HepG2 (cell line): ENCODE results near the gene BRD1. TPM values are rescaled to one million over a fixed set of nuclear protein-coding genes. Genes with fewer than 3 reads are reported as not detected.

Experiments used
- ATAC-seq: fragments of 200-7000 bp; cut with Tn5 transposase; 3 replicates; pipeline ENCODE4 v1.9.1; 2020; ENCODE audit warnings: mild to moderate bottlenecking, moderate library complexity
- BruUV-seq: library from RNA; stranded (reverse); fragments of 400-500 nt; replicated peaks from 2 replicates; lab custom pipeline; 2021; lab: Mats Ljungman, UMichigan
- CTCF ChIA-PET: fragments of 300-600 bp; formaldehyde crosslinking; extraction: SDS; loops from one replicate; lab custom pipeline; 2021; ENCODE audit warnings: low total read pairs, inconsistent platforms, low intra/inter-chr PET ratio; lab: Yijun Ruan, JAX
- POLR2A ChIA-PET: fragments of 350-600 bp; sonication (Branson Sonifier 250); formaldehyde crosslinking; loops from one replicate; lab custom pipeline; 2020; ENCODE audit warnings: antibody characterized with exemption, inconsistent platforms; lab: Yijun Ruan, JAX
- DNase-seq: peaks from one replicate; pipeline ENCODE4 v3.0.0-alpha.2; 2015; ENCODE audit warnings: low spot score
- FAIRE-seq: peaks from 3 replicates; lab custom pipeline; 2011; peaks lifted over from hg19 to GRCh38; lab: Jason Lieb, UNC
- H2AFZ ChIP-seq: one replicate; pipeline ENCODE4 v1.6.1; 2011; ENCODE audit warnings: low read length, inconsistent platforms
- H3K27ac ChIP-seq: fragments of 300-600 bp; 3 replicates; pipeline ENCODE4 v1.8.0; 2011; ENCODE audit warnings: mixed run types, mild to moderate bottlenecking, mixed read lengths, low read length, inconsistent platforms; ENCODE audit not compliant: insufficient read depth; ENCODE audit errors: extremely low read length
- H3K27me3 ChIP-seq, 2 experiments: fragments of 200-600 bp in 1 of 2; 2 replicates in 1 of 2; 3 replicates in 1 of 2; pipeline versions ENCODE4 v1.6.0 to v1.8.0; 2011; ENCODE audit warnings: low read length in 2 of 2, mild to moderate bottlenecking in 2 of 2, moderate library complexity in 2 of 2, inconsistent platforms in 1 of 2; ENCODE audit not compliant: insufficient read depth in 2 of 2, control insufficient read depth in 1 of 2
- H3K36me3 ChIP-seq, 2 experiments: fragments of 200-600 bp in 1 of 2; replicated peaks in 1 of 2; 2 replicates in 1 of 2; 3 replicates in 1 of 2; pipeline versions ENCODE4 v1.5.1 to v1.8.0; 2011; ENCODE audit warnings: low read length in 2 of 2, inconsistent platforms in 1 of 2; ENCODE audit not compliant: insufficient read depth in 2 of 2, control insufficient read depth in 1 of 2
- H3K4me1 ChIP-seq: 2 replicates; pipeline ENCODE4 v1.5.1; 2012; ENCODE audit warnings: low read length, inconsistent platforms; ENCODE audit not compliant: insufficient read depth
- H3K4me2 ChIP-seq: 2 replicates; pipeline ENCODE4 v1.6.0; 2011; ENCODE audit warnings: low read depth, low read length, inconsistent platforms
- H3K4me3 ChIP-seq, 3 experiments: fragments of 200-600 bp in 1 of 3; sonication (generic), shearing (Covaris generic) in 1 of 3; replicated peaks in 1 of 3; 2 replicates each; pipeline ENCODE4 v1.5.1; 2011 to 2016; ENCODE audit warnings: low read length in 3 of 3, inconsistent platforms in 2 of 3, low read depth in 2 of 3, mild to moderate bottlenecking in 2 of 3, control low read depth in 1 of 3, mixed read lengths in 1 of 3; ENCODE audit not compliant: insufficient read depth in 1 of 3
- H3K79me2 ChIP-seq: one replicate; pipeline ENCODE4 v1.6.1; 2011; ENCODE audit warnings: low read length, inconsistent platforms; ENCODE audit not compliant: insufficient read depth
- H3K9ac ChIP-seq: 2 replicates; pipeline ENCODE4 v1.6.0; 2011; ENCODE audit warnings: mild to moderate bottlenecking, low read depth, low read length, inconsistent platforms; ENCODE audit not compliant: insufficient read depth
- H3K9me3 ChIP-seq: 2 replicates; pipeline ENCODE4 v1.5.1; 2012; ENCODE audit warnings: mild to moderate bottlenecking, low read length
- H4K20me1 ChIP-seq: 2 replicates; pipeline ENCODE4 v1.6.0; 2011; ENCODE audit warnings: inconsistent platforms, mild to moderate bottlenecking, low read length, moderate library complexity; ENCODE audit not compliant: insufficient read depth
- ATF1 ChIP-seq: IDR thresholded peaks from 2 replicates; pipeline ENCODE4 v1.6.1; 2016; ENCODE audit warnings: mild to moderate bottlenecking, control low read depth
- MYC ChIP-seq: sonication (generic); formaldehyde crosslinking; IDR thresholded peaks from 2 replicates; pipeline ENCODE4 v1.9.0; 2021; ENCODE audit warnings: missing genetic modification reagents, borderline replicate concordance
- RNF2 ChIP-seq: fragments of 450-650 bp; conservative IDR thresholded peaks from 2 replicates; pipeline ENCODE4 v1.6.1; 2016; ENCODE audit warnings: low read depth
- SCMH1 ChIP-seq: sonication (generic); formaldehyde crosslinking; IDR thresholded peaks from 2 replicates; pipeline ENCODE4 v1.9.0; 2021; ENCODE audit warnings: missing genetic modification reagents, mild to moderate bottlenecking, borderline replicate concordance
- YEATS4 ChIP-seq: sonication (generic); formaldehyde crosslinking; IDR thresholded peaks from 2 replicates; pipeline ENCODE4 v1.4.0; 2020; ENCODE audit warnings: missing genetic modification reagents, borderline replicate concordance
- ZFP41 ChIP-seq: sonication (generic); formaldehyde crosslinking; IDR thresholded peaks from 2 replicates; pipeline ENCODE4 v1.4.0; 2020; ENCODE audit warnings: mild to moderate bottlenecking, missing genetic modification reagents, borderline replicate concordance
- ZKSCAN1 ChIP-seq: fragments of 150-350 bp; IDR thresholded peaks from 2 replicates; pipeline ENCODE4 v1.6.1; 2014; ENCODE audit warnings: low read length
- ZNF121 ChIP-seq: sonication (generic); formaldehyde crosslinking; IDR thresholded peaks from 2 replicates; pipeline ENCODE4 v1.5.0; 2020; ENCODE audit warnings: mild to moderate bottlenecking, missing genetic modification reagents
- ZNF556 ChIP-seq: sonication (generic); formaldehyde crosslinking; IDR thresholded peaks from 2 replicates; pipeline ENCODE4 v1.4.0; 2020; ENCODE audit warnings: mild to moderate bottlenecking, missing genetic modification reagents, borderline replicate concordance
- ZNF607 ChIP-seq: sonication (generic); formaldehyde crosslinking; IDR thresholded peaks from 2 replicates; pipeline ENCODE4 v1.5.1; 2020; ENCODE audit warnings: missing genetic modification reagents, mild to moderate bottlenecking, borderline replicate concordance
- WGBS: methylation state at CpG from one replicate; pipeline ENCODE4 v1.1.6; 2017; ENCODE audit warnings: low lambda C conversion rate; 5-methylcytosine and 5-hydroxymethylcytosine counted together
- in situ Hi-C: cut with HindIII; loops from 2 replicates; pipeline ENCODE4 v1.10.0; 2017; ENCODE audit warnings: low pct_unique_long_range_greater_than_20kb; ENCODE audit not compliant: extremely low pct_ligation_motif_present
- intact Hi-C: fragments of 100-400 bp; cut with micrococcal nuclease; formaldehyde crosslinking; loops from one replicate; pipeline ENCODE4 v1.10.0; 2022; ENCODE audit not compliant: unreplicated experiment
- polyA plus RNA-seq, 8 experiments: library from polyadenylated mRNA; depleted of rRNA in 3 of 8; stranded (reverse) in 7 of 8; unstranded in 1 of 8; fragments of >200 nt; fragmentation: Illumina TruSeq in 4 of 8; extraction: Trizol in 4 of 8; gene quantifications; 2 replicates each; pipeline versions ENCODE4 v1.2.1 to v1.2.3, GENCODE V29; 2011 to 2016; ENCODE audit warnings: low read depth in 4 of 8, missing spikeins in 1 of 8, mixed read lengths in 1 of 8; ENCODE audit not compliant: insufficient read depth in 1 of 8
- total RNA-seq, 5 experiments: library from RNA; depleted of rRNA; stranded (reverse); fragments of >200 nt; fragmentation: Illumina TruSeq; extraction: Trizol; gene quantifications; 2 replicates each; pipeline ENCODE4 v1.2.3, GENCODE V29; 2016; ENCODE audit warnings: low read depth in 1 of 5
- TF ChIP-seq, protein P1 (sequence below): sonication (generic); formaldehyde crosslinking; IDR thresholded peaks from 2 replicates; pipeline ENCODE4 v1.8.0; 2022; ENCODE audit warnings: missing genetic modification reagents, mild to moderate bottlenecking, borderline replicate concordance
- TF ChIP-seq, protein P2 (sequence below): IDR thresholded peaks from 2 replicates; pipeline ENCODE4 v1.4.0; 2020; ENCODE audit warnings: mild to moderate bottlenecking, missing genetic modification reagents
- TF ChIP-seq, protein P3 (sequence below): IDR thresholded peaks from 2 replicates; pipeline ENCODE4 v1.6.1; 2012; ENCODE audit warnings: low read length, improper control_type of control experiment
- TF ChIP-seq, protein P4 (sequence below): sonication (generic); formaldehyde crosslinking; IDR thresholded peaks from 2 replicates; pipeline ENCODE4 v1.4.0; 2020; ENCODE audit warnings: mild to moderate bottlenecking, low read depth, missing genetic modification reagents
- TF ChIP-seq, protein P5 (sequence below): sonication (generic); formaldehyde crosslinking; IDR thresholded peaks from 2 replicates; pipeline ENCODE4 v1.5.0; 2020; ENCODE audit warnings: mild to moderate bottlenecking, missing genetic modification reagents

Gene BRD1
- total and polyA plus RNA-seq, 2 of the 13 experiments (the other 11 are each of a cell fraction or from before 2014, with no cell fraction given) = 5.1 to 12.0 TPM

DNA sequence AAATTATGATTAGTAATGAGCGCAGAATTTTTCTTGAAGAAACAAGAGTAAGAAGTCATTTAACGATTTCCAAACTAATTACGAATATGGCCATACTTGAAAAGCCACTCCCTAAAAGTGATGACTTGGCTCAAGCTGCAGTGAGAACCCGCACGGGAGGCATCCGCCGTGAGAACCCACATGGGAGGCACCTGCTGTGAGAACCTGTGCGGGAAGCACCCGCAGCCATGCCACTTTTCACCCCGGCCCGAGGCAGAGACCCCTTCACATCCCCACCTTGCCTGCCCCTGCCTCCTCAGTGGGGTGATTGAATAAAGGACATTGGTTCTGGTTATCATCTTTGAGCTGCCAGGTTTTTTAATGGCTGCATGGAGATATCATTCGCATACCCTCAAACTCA lies 89.7 kb downstream of the BRD1 start:
- H3K9ac ChIP-seq = no peak overlapping the region
- no TSS peak for BruUV-seq
- 30% methylated on average over 6 of the region's 12 CpGs for WGBS
- H3K9me3 ChIP-seq = no peaks in the 10 kb centered on the region
- no peak overlapping the region for H3K4me3 ChIP-seq
- 0 out of 2 replicates have a peak, but pooled peaks cover 3% of the 10 kb centered on the region for H4K20me1 ChIP-seq
- ATAC-seq (no peak), DNase-seq (no peak), FAIRE-seq (no peak)
- no peaks in the 10 kb centered on the region for H3K79me2 ChIP-seq
- H3K4me2 ChIP-seq = no peak overlapping the region
- no peak overlapping the region for H2AFZ ChIP-seq
- peaks cover 0 to 43% of the 10 kb centered on the region in 2 experiments; a peak in 1 of 5 replicates for H3K27me3 ChIP-seq
- intact Hi-C loops (no loop called here), in situ Hi-C loops (no loop called here)
- ChIA-PET CTCF (no interaction called here), POLR2A (no interaction called here)
- no peaks in the 10 kb centered on the region for H3K36me3 ChIP-seq
- no peak overlapping the region for H3K27ac ChIP-seq
- no peaks in the 10 kb centered on the region for H3K4me1 ChIP-seq
- TF ChIP-seq, protein P1, sequence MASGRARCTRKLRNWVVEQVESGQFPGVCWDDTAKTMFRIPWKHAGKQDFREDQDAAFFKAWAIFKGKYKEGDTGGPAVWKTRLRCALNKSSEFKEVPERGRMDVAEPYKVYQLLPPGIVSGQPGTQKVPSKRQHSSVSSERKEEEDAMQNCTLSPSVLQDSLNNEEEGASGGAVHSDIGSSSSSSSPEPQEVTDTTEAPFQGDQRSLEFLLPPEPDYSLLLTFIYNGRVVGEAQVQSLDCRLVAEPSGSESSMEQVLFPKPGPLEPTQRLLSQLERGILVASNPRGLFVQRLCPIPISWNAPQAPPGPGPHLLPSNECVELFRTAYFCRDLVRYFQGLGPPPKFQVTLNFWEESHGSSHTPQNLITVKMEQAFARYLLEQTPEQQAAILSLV (CRISPR knock-in tag) = no peak
- no peak for TF ChIP-seq ZKSCAN1
- no peak for TF ChIP-seq SCMH1
- TF ChIP-seq, protein P2, sequence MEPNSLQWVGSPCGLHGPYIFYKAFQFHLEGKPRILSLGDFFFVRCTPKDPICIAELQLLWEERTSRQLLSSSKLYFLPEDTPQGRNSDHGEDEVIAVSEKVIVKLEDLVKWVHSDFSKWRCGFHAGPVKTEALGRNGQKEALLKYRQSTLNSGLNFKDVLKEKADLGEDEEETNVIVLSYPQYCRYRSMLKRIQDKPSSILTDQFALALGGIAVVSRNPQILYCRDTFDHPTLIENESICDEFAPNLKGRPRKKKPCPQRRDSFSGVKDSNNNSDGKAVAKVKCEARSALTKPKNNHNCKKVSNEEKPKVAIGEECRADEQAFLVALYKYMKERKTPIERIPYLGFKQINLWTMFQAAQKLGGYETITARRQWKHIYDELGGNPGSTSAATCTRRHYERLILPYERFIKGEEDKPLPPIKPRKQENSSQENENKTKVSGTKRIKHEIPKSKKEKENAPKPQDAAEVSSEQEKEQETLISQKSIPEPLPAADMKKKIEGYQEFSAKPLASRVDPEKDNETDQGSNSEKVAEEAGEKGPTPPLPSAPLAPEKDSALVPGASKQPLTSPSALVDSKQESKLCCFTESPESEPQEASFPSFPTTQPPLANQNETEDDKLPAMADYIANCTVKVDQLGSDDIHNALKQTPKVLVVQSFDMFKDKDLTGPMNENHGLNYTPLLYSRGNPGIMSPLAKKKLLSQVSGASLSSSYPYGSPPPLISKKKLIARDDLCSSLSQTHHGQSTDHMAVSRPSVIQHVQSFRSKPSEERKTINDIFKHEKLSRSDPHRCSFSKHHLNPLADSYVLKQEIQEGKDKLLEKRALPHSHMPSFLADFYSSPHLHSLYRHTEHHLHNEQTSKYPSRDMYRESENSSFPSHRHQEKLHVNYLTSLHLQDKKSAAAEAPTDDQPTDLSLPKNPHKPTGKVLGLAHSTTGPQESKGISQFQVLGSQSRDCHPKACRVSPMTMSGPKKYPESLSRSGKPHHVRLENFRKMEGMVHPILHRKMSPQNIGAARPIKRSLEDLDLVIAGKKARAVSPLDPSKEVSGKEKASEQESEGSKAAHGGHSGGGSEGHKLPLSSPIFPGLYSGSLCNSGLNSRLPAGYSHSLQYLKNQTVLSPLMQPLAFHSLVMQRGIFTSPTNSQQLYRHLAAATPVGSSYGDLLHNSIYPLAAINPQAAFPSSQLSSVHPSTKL (CRISPR knock-in tag) = no peak
- TF ChIP-seq MYC (CRISPR knock-in tag) = no peak
- TF ChIP-seq ZNF556 (CRISPR knock-in tag) = no peak
- TF ChIP-seq, protein P3, sequence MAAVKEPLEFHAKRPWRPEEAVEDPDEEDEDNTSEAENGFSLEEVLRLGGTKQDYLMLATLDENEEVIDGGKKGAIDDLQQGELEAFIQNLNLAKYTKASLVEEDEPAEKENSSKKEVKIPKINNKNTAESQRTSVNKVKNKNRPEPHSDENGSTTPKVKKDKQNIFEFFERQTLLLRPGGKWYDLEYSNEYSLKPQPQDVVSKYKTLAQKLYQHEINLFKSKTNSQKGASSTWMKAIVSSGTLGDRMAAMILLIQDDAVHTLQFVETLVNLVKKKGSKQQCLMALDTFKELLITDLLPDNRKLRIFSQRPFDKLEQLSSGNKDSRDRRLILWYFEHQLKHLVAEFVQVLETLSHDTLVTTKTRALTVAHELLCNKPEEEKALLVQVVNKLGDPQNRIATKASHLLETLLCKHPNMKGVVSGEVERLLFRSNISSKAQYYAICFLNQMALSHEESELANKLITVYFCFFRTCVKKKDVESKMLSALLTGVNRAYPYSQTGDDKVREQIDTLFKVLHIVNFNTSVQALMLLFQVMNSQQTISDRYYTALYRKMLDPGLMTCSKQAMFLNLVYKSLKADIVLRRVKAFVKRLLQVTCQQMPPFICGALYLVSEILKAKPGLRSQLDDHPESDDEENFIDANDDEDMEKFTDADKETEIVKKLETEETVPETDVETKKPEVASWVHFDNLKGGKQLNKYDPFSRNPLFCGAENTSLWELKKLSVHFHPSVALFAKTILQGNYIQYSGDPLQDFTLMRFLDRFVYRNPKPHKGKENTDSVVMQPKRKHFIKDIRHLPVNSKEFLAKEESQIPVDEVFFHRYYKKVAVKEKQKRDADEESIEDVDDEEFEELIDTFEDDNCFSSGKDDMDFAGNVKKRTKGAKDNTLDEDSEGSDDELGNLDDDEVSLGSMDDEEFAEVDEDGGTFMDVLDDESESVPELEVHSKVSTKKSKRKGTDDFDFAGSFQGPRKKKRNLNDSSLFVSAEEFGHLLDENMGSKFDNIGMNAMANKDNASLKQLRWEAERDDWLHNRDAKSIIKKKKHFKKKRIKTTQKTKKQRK = no peak
- TF ChIP-seq ZNF121 (CRISPR knock-in tag) = no peak
- no peak for TF ChIP-seq ZFP41
- no peak for TF ChIP-seq YEATS4 (CRISPR knock-in tag)
- TF ChIP-seq, protein P4, sequence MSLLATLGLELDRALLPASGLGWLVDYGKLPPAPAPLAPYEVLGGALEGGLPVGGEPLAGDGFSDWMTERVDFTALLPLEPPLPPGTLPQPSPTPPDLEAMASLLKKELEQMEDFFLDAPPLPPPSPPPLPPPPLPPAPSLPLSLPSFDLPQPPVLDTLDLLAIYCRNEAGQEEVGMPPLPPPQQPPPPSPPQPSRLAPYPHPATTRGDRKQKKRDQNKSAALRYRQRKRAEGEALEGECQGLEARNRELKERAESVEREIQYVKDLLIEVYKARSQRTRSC = no peak
- no peak for TF ChIP-seq ZNF607 (CRISPR knock-in tag)
- TF ChIP-seq RNF2 = no peak
- TF ChIP-seq, protein P5, sequence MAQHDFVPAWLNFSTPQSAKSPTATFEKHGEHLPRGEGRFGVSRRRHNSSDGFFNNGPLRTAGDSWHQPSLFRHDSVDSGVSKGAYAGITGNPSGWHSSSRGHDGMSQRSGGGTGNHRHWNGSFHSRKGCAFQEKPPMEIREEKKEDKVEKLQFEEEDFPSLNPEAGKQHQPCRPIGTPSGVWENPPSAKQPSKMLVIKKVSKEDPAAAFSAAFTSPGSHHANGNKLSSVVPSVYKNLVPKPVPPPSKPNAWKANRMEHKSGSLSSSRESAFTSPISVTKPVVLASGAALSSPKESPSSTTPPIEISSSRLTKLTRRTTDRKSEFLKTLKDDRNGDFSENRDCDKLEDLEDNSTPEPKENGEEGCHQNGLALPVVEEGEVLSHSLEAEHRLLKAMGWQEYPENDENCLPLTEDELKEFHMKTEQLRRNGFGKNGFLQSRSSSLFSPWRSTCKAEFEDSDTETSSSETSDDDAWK (CRISPR knock-in tag) = no peak
- no peak for TF ChIP-seq ATF1 (CRISPR knock-in tag)
